Muscle of leg (tissue), 11 donors: ENCODE results near the gene GZMB. TPM values are rescaled to one million over a fixed set of nuclear protein-coding genes. Genes with fewer than 3 reads are reported as not detected.

Experiments used
- DNase-seq: peaks from one replicate; pipeline ENCODE4 v3.0.0; 2013
- H3K27ac ChIP-seq: one replicate; pipeline ENCODE4 v1.5.1; 2013; ENCODE audit warnings: mild to moderate bottlenecking, low read length, control low read depth
- H3K27me3 ChIP-seq: one replicate; pipeline ENCODE4 v1.6.1; 2013; ENCODE audit warnings: low read length; ENCODE audit not compliant: control insufficient read depth, insufficient read depth
- H3K36me3 ChIP-seq: one replicate; pipeline ENCODE4 v1.6.1; 2013; ENCODE audit warnings: low read length; ENCODE audit not compliant: control insufficient read depth, insufficient read depth
- H3K4me1 ChIP-seq: one replicate; pipeline ENCODE4 v1.6.1; 2013; ENCODE audit warnings: low read length; ENCODE audit not compliant: control insufficient read depth, insufficient read depth
- H3K4me3 ChIP-seq: one replicate; pipeline ENCODE4 v1.5.1; 2013; ENCODE audit warnings: low read length, control low read depth
- H3K9me3 ChIP-seq: replicated peaks from 2 replicates; pipeline ENCODE4 v1.6.1; 2013; ENCODE audit warnings: low read depth, low read length; ENCODE audit not compliant: control insufficient read depth
- WGBS: methylation state at CpG from one replicate; pipeline ENCODE4 v1.1.5; 2013; ENCODE audit warnings: missing lambda C conversion rate; ENCODE audit not compliant: insufficient coverage; 5-methylcytosine and 5-hydroxymethylcytosine counted together
- polyA plus RNA-seq, 8 donors: library from polyadenylated mRNA; unstranded; fragments of 120-200 nt; gene quantifications; one replicate each; pipeline versions ENCODE4 v1.2.1 to v1.2.3, GENCODE V29; 2013; ENCODE audit warnings: inconsistent platforms in 1 of 8, low replicate concordance in 1 of 8; ENCODE audit not compliant: insufficient read length in 8 of 8, insufficient read depth in 1 of 8
- total RNA-seq: library from RNA; stranded (reverse); fragments of 120-200 nt; gene quantifications from one replicate; pipeline ENCODE4 v1.2.4, GENCODE V29; 2013

Gene GZMB
- total and polyA plus RNA-seq, 9 donors, result 0.22 to 0.82 (median 0.34) TPM

- WGBS, result 65% methylated on average over 3 of the region's 4 CpGs
- H3K27me3 ChIP-seq, result no peaks in the 10 kb centered on the region
- H3K4me3 ChIP-seq, result no peak overlapping the region
- no peak overlapping the region for H3K27ac ChIP-seq
- no peaks in the 10 kb centered on the region for H3K36me3 ChIP-seq
- no peak for DNase-seq
- peaks cover 6% of the 10 kb centered on the region for H3K4me1 ChIP-seq
- no peaks in the 10 kb centered on the region for H3K9me3 ChIP-seq
Measured at GRCh38 chr14:24632336-24632735, 1.7 kb downstream of the GZMB start.

DNA sequence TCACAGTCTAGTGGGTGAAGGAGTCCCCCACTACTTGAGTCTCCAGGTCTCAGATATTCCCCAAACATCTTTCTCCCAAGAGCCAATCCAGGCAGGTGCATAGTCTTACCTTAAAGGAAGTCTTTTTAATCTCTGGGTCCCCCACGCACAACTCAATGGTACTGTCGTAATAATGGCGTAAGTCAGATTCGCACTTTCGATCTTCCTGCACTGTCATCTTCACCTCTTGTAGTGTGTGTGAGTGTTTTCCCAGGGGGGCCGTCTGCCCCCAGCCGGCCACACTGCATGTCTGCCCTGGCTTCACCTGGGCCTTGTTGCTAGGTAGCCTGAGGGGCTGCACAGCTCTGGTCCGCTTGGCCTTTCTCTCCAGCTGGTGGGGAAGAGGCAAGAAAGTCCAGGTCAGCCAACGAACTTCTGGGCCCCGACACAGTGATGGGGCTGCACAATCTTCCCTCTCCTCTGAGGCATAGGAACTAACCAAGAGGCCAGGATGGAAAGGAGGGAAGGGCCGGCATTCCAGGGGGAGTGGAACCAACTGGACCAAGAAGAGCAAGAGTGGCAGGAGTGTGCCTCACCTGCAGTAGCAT is 2.1 kb downstream of the GZMB start:
- Histone ChIP-seq H3K36me3 (no peaks in the 10 kb centered on the region), H3K27me3 (no peaks in the 10 kb centered on the region), H3K4me3 (no peak overlapping the region), H3K27ac (no peak overlapping the region), H3K9me3 (no peaks in the 10 kb centered on the region), H3K4me1 (peaks cover 6% of the 10 kb centered on the region)
- no peak for DNase-seq
- WGBS, result 80% methylated on average over 1 of the region's 11 CpGs

DNA sequence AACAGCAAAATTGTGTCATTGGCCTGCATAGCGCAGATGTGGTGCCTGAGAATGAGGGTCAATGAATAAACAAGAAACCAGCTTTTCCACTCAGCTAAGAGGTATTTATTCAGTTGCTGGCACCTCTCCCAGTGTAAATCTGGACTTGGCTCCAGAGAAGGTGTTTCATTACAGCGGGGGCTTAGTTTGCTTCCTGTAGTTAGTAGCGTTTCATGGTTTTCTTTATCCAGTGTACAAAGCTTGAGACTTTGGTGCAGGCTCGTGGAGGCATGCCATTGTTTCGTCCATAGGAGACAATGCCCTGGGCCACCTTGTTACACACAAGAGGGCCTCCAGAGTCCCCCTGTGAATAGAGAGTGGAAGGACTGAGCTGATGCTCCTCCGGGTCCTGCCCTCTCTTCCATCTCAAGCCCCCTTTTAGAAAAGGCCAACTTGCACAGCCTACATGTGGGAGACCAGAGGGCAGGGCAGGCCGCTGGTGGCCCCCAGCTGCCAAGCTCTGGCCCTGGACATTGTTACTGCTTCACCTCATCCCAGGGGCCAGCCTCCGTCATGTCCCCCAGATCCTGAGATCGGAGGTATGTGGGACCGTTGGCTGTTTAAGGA is 3.0 kb downstream of the GZMB start:
- Histone ChIP-seq H3K9me3 (no peaks in the 10 kb centered on the region), H3K27me3 (no peaks in the 10 kb centered on the region), H3K36me3 (no peaks in the 10 kb centered on the region), H3K4me1 (peaks cover 6% of the 10 kb centered on the region), H3K4me3 (no peak overlapping the region), H3K27ac (no peak overlapping the region)
- 81% methylated on average over 5 of the region's 10 CpGs for WGBS
- peak; percentile 61 for DNase-seq

DNA sequence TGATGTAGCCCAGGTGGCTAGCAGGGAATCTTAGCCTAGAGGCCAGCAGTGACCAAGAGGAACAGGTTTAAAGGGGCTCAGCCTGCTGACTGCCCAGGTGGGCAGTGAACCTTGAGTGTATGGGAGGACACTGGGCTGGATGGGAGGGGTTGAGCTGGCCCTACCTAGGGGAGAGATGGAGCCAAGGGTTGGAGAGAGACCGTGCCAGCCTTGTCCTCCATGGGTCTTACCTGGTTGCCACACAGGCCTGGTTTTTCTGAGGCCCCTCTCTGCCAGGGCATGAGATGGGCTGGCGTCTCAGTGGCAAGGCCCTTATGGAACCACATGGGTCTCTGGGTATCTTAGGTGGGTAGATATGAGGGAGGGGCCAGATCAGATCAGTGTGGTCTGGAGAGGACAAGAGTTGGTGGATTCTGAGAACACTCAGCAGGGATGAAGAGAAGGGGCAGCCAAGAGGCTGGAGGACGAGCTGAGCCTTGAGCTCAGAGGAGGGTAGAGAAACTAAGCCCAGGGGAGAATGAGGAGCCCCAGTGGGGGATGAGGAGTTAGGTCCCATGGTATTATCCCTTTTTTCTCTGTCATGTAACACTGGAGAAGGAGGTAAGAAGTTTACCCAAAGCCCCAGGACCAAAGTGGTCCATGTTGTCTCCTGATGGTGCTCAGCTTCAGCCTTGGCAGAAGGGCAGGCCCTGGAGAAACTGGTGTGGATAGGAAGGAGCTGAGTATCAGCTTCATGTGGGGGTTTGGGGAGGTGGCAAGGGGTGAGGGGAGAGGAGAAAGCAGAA is 3.7 kb downstream of the GZMB start:
- Histone ChIP-seq H3K4me1 (peaks cover 6% of the 10 kb centered on the region), H3K4me3 (no peak overlapping the region)

GRCh38 chr14:24629521-24629920 is 4.5 kb downstream of the GZMB start:
- H3K4me1 ChIP-seq, result peaks cover 6% of the 10 kb centered on the region
- H3K27ac ChIP-seq, result no peak overlapping the region
- H3K36me3 ChIP-seq, result no peaks in the 10 kb centered on the region
- WGBS, result 80% methylated on average over 1 of the region's 6 CpGs
- H3K4me3 ChIP-seq, result no peak overlapping the region
- no peaks in the 10 kb centered on the region for H3K9me3 ChIP-seq
- no peaks in the 10 kb centered on the region for H3K27me3 ChIP-seq
- no peak for DNase-seq

More for the DNA sequence above, 3.7 kb downstream of the GZMB start:
- no peaks in the 10 kb centered on the region for H3K36me3 ChIP-seq
- no peaks in the 10 kb centered on the region for H3K27me3 ChIP-seq
- no peaks in the 10 kb centered on the region for H3K9me3 ChIP-seq
- 92% methylated on average over 3 of the region's 3 CpGs for WGBS
- DNase-seq, result no peak
- H3K27ac ChIP-seq, result no peak overlapping the region

GRCh38 chr14:24613747-24614146 is 20.2 kb downstream of the GZMB start:
- H3K27ac ChIP-seq, result no peak overlapping the region
- no peak for DNase-seq
- no peaks in the 10 kb centered on the region for H3K36me3 ChIP-seq
- no peaks in the 10 kb centered on the region for H3K27me3 ChIP-seq
- WGBS, result no CpG with 5 or more reads among the region's 2 CpGs
- H3K9me3 ChIP-seq, result no peaks in the 10 kb centered on the region
- H3K4me3 ChIP-seq, result no peak overlapping the region
- no peaks in the 10 kb centered on the region for H3K4me1 ChIP-seq

GRCh38 chr14:24613241-24613640 is 20.7 kb downstream of the GZMB start:
- Histone ChIP-seq H3K9me3 (no peaks in the 10 kb centered on the region), H3K27me3 (no peaks in the 10 kb centered on the region), H3K27ac (no peak overlapping the region), H3K4me3 (no peak overlapping the region), H3K4me1 (no peaks in the 10 kb centered on the region), H3K36me3 (no peaks in the 10 kb centered on the region)
- DNase-seq, result no peak
- WGBS, result no CpG with 5 or more reads among the region's 1 CpG

DNA sequence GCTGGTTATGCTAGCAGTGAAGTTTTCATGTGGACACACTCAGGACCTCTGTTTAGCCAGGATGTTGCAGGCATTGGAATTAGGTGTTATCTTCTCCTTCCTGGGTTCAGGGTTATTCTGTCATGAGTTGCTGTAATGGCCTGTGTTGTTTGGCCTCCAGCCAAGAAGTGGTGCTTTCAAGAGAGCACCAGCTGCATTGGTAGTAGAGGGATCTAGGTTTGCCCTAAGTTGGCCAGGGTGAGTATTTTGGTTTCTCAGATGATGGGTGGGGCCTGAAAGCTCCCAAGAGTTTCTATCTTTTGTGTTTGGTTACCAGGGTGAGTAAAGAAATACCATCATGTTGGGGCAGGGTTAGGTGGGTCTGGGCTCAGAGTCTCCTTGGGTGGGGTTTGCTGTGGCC is 21.8 kb downstream of the GZMB start:
- no peak for DNase-seq
- no peaks in the 10 kb centered on the region for H3K4me1 ChIP-seq
- H3K9me3 ChIP-seq, result no peaks in the 10 kb centered on the region
- no peaks in the 10 kb centered on the region for H3K36me3 ChIP-seq
- no peak overlapping the region for H3K4me3 ChIP-seq
- H3K27ac ChIP-seq, result no peak overlapping the region
- H3K27me3 ChIP-seq, result no peaks in the 10 kb centered on the region

- no CpG with 5 or more reads among the region's 2 CpGs for WGBS
Measured at GRCh38 chr14:24609655-24610344, 24.2 kb downstream of the GZMB start, which contains the start of gene GZMH. Gene GZMH, minus strand, starts transcription at chr14:24609685. Its CDS starts 72 bp downstream, at chr14:24609613.

More at GRCh38 chr14:24609655-24610344, 24.2 kb downstream of the GZMB start, which contains the start of gene GZMH:
- H3K27ac ChIP-seq, result no peak within 1 kb of the TSS
- DNase-seq, result no peak
- no peaks in the 10 kb centered on the region for H3K27me3 ChIP-seq
- no peaks in the 10 kb centered on the region for H3K36me3 ChIP-seq
- H3K4me3 ChIP-seq, result no peak within 1 kb of the TSS
- H3K9me3 ChIP-seq, result no peaks in the 10 kb centered on the region
- no peaks in the 10 kb centered on the region for H3K4me1 ChIP-seq
